ENCODE data around the gene ADNP2.

DNA sequence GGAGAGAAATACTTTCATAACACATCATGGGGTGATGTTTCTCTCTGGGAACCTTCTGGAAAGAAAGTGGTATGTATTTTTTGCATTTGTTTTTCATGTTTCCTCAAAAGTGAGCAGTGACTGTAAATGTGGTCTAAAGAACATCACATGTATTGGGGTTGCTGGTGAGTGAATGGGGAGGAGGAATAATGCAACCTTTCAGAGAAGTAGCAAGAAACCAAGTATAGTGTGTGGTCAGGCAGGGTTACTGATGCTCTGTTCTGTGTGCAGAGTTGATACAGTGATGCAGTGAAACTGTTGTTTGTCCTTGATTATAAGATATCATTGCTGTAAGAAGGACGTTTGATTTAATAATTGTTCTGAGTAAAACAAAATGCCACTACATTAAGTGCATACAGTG lies 24.1 kb downstream of the ADNP2 start:
- TF ChIP-seq, protein P1, sequence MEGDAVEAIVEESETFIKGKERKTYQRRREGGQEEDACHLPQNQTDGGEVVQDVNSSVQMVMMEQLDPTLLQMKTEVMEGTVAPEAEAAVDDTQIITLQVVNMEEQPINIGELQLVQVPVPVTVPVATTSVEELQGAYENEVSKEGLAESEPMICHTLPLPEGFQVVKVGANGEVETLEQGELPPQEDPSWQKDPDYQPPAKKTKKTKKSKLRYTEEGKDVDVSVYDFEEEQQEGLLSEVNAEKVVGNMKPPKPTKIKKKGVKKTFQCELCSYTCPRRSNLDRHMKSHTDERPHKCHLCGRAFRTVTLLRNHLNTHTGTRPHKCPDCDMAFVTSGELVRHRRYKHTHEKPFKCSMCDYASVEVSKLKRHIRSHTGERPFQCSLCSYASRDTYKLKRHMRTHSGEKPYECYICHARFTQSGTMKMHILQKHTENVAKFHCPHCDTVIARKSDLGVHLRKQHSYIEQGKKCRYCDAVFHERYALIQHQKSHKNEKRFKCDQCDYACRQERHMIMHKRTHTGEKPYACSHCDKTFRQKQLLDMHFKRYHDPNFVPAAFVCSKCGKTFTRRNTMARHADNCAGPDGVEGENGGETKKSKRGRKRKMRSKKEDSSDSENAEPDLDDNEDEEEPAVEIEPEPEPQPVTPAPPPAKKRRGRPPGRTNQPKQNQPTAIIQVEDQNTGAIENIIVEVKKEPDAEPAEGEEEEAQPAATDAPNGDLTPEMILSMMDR (IDR thresholded peaks at IDR 0.05) = no peak
- no peak for TF ChIP-seq POLR2A (IDR thresholded peaks at IDR 0.05)

All from heart left ventricle (tissue), 13 donors.